GM06990 (cell line): ENCODE results near the gene SRRM1.

Experiments used
- DNase-seq: peaks from one replicate; pipeline ENCODE4 v3.0.0-alpha.2; 2011; ENCODE audit not compliant: insufficient read length; ENCODE audit errors: extremely low read depth
- H3K27me3 ChIP-seq: replicated peaks from 2 replicates; pipeline ENCODE4 v1.6.0; 2011; ENCODE audit warnings: low read length; ENCODE audit not compliant: control insufficient read depth, insufficient read depth
- H3K36me3 ChIP-seq: 2 replicates; pipeline ENCODE4 v1.5.1; 2011; ENCODE audit warnings: low read length; ENCODE audit not compliant: control insufficient read depth, insufficient read depth
- H3K4me3 ChIP-seq: replicated peaks from 2 replicates; pipeline ENCODE4 v1.5.1; 2011; ENCODE audit warnings: low read depth, mild to moderate bottlenecking, control low read depth, low read length
- TF ChIP-seq, protein P1 (sequence below): IDR thresholded peaks from 2 replicates; pipeline ENCODE4 v1.5.1; 2011; ENCODE audit warnings: low read length, control low read depth, mild to moderate bottlenecking, inconsistent platforms; ENCODE audit not compliant: insufficient read depth, poor library complexity, severe bottlenecking

Gene SRRM1

DNA sequence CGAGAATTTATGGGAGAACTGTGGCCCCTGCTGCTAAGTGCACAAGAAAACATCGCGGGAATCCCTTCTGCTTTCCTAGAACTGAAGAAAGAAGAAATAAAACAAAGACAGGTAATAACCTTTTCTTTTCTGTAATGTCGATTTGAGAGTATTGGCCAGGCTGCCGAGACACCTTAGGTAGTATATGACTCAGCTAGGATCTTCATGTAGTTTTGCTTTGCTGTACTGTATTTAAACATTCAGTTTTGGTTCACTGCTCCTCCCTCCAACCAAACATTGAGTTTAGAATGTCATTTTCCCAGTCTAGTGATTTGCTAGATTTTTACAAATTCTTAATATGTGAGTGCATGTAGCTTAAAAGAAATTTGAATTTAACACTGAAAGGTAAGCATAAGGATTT lies 5.8 kb downstream of the SRRM1 start:
- H3K36me3 ChIP-seq, result peaks cover 13% of the 10 kb centered on the region
- TF ChIP-seq, protein P1, sequence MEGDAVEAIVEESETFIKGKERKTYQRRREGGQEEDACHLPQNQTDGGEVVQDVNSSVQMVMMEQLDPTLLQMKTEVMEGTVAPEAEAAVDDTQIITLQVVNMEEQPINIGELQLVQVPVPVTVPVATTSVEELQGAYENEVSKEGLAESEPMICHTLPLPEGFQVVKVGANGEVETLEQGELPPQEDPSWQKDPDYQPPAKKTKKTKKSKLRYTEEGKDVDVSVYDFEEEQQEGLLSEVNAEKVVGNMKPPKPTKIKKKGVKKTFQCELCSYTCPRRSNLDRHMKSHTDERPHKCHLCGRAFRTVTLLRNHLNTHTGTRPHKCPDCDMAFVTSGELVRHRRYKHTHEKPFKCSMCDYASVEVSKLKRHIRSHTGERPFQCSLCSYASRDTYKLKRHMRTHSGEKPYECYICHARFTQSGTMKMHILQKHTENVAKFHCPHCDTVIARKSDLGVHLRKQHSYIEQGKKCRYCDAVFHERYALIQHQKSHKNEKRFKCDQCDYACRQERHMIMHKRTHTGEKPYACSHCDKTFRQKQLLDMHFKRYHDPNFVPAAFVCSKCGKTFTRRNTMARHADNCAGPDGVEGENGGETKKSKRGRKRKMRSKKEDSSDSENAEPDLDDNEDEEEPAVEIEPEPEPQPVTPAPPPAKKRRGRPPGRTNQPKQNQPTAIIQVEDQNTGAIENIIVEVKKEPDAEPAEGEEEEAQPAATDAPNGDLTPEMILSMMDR, result no peak
- no peak overlapping the region for H3K4me3 ChIP-seq
- DNase-seq, result no peak
- no peaks in the 10 kb centered on the region for H3K27me3 ChIP-seq

DNA sequence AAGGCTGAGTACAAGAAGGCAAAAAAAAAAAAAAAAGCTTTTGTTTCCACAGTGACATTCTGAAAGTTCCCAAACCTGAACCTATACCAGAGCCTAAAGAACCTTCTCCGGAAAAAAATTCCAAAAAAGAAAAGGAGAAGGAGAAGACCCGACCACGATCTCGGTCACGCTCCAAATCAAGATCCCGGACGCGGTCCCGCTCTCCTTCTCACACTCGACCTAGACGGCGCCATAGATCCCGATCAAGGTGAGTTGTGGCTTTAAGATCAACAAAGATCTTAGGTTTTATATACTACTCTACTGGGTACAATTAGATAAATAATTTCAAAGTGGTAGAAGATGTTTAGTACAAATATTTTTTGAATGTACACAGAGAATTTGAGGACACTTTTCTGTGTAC lies 9.3 kb downstream of the SRRM1 start:
- TF ChIP-seq, protein P1, result no peak
- DNase-seq, result no peak
- H3K36me3 ChIP-seq, result peaks cover 26% of the 10 kb centered on the region

DNA sequence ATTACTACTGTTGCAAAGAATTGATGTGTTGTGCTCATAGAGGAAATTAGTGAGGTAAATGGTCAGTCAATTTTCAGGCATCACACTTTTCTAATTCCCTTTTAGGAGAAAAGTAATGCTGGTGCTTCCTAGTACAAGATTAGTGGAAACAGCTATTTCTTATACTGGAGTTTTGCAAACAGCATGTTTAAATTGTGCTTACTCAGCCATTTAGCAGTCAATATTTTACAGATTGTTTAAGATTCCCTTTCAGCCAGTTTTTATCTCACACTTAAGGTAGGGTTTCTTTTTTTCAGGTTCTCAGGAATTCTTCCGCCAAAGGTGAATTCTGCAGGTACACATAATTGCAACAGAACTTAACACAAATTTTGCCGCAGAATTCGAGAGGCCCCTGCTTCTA lies 10.9 kb downstream of the SRRM1 start:
- TF ChIP-seq, protein P1, result no peak
- no peak for DNase-seq
- Histone ChIP-seq H3K27me3 (no peaks in the 10 kb centered on the region), H3K36me3 (peaks cover 20% of the 10 kb centered on the region), H3K4me3 (no peak overlapping the region)

More for the DNA sequence above, 9.3 kb downstream of the SRRM1 start:
- H3K4me3 ChIP-seq, result no peak overlapping the region
- no peaks in the 10 kb centered on the region for H3K27me3 ChIP-seq

DNA sequence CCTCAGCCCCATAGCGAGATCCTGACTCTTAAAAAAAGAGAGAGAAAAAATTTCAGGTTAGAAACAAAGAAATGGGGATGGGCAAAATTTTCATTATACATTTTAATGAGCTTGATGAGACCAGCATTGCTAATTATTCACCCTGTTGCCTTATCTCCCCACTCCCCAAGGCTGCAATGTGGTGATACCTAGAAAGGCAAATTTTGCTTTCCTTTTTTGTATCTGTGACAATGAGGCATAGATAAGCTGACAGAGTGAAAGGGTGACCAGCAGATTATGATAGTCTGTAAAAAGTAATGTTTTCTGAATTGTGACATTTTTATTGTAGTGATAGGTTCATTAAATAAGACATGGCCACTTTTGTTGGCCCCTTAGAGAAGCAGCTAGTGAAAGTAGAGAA lies 12.9 kb downstream of the SRRM1 start:
- no peak for DNase-seq
- Histone ChIP-seq H3K4me3 (no peak overlapping the region), H3K36me3 (peaks cover 13% of the 10 kb centered on the region), H3K27me3 (no peaks in the 10 kb centered on the region)
- TF ChIP-seq, protein P1, result no peak

DNA sequence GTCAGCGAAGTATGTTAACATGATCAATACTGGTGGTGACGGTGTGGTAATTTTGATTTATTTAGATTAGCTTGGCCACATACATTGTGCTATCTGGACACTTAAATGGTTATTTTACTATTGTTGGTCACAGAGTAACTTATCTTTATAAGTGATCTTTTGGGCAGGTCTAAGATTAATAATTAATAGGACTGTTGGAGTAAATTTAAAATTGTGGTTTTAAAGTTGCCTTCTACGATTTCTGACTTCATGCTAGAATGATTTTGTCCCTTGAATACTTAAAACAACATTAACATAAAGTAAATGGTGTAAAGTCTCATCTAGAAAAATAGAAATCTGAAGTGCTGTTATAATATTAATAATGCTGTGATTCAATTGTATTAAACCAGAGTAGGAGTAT lies 14.7 kb downstream of the SRRM1 start:
- H3K36me3 ChIP-seq, result peaks cover 16% of the 10 kb centered on the region
- H3K4me3 ChIP-seq, result no peak overlapping the region
- TF ChIP-seq, protein P1, result no peak
- H3K27me3 ChIP-seq, result no peaks in the 10 kb centered on the region
- no peak for DNase-seq
